Progenitor cell of endocrine pancreas (in vitro differentiated cells): Measurements from ENCODE around the gene LRFN2. TPM values are rescaled to one million over a fixed set of nuclear protein-coding genes. Genes with fewer than 3 reads are reported as not detected.

ENCODE experiments used
- DNase-seq: peaks from one replicate; pipeline ENCODE4 v3.0.0; 2021; ENCODE audit warnings: low spot score; ENCODE audit not compliant: unreplicated experiment
- H3K27ac Mint-ChIP-seq: 2 replicates; pipeline ENCODE4 v1.8.0; 2021; ENCODE audit warnings: mild to moderate bottlenecking, moderate library complexity, mixed read lengths
- H3K27me3 Mint-ChIP-seq: 2 replicates; pipeline ENCODE4 v1.8.0; 2021; ENCODE audit warnings: mixed read lengths
- H3K36me3 Mint-ChIP-seq: 2 replicates; pipeline ENCODE4 v1.8.0; 2022; ENCODE audit warnings: mixed read lengths; ENCODE audit not compliant: insufficient read depth
- H3K4me1 Mint-ChIP-seq: 2 replicates; pipeline ENCODE4 v1.8.0; 2021; ENCODE audit warnings: low read depth, mixed read lengths
- H3K4me3 Mint-ChIP-seq: 2 replicates; pipeline ENCODE4 v1.8.0; 2021; ENCODE audit warnings: low read depth, mild to moderate bottlenecking, moderate library complexity, mixed read lengths
- H3K9me3 Mint-ChIP-seq: 2 replicates; pipeline ENCODE4 v1.8.0; 2021; ENCODE audit warnings: low read depth, mixed read lengths
- CTCF ChIP-seq: fragments of 200-600 bp; sonication (generic); IDR thresholded peaks from one replicate; pipeline ENCODE4 v1.5.0; 2021; ENCODE audit warnings: antibody characterized with exemption, mild to moderate bottlenecking; ENCODE audit not compliant: unreplicated experiment
- total RNA-seq: library from RNA; stranded (reverse); gene quantifications from 2 replicates; pipeline ENCODE4 v1.2.1, GENCODE V29; 2021

Gene LRFN2
- total RNA-seq, 1 donor from 2014 or later = 0.14 TPM

GRCh38 chr6:40606981-40607380 is 19.8 kb upstream of the LRFN2 start:
- no peak for DNase-seq
- Mint-ChIP-seq H3K9me3 (no peaks in the 10 kb centered on the region), H3K4me3 (no peak overlapping the region), H3K4me1 (no peaks in the 10 kb centered on the region), H3K27me3 (peaks cover 70% of the 10 kb centered on the region), H3K27ac (no peak overlapping the region), H3K36me3 (no peaks in the 10 kb centered on the region)
- TF ChIP-seq CTCF = no peak

GRCh38 chr6:40606526-40606925 is 19.4 kb upstream of the LRFN2 start:
- Mint-ChIP-seq H3K9me3 (no peaks in the 10 kb centered on the region), H3K36me3 (no peaks in the 10 kb centered on the region), H3K4me3 (no peak overlapping the region), H3K27ac (no peak overlapping the region), H3K27me3 (peaks cover 71% of the 10 kb centered on the region), H3K4me1 (no peaks in the 10 kb centered on the region)
- no peak for TF ChIP-seq CTCF
- DNase-seq = no peak

- no peak for DNase-seq
- Mint-ChIP-seq H3K4me1 (no peaks in the 10 kb centered on the region), H3K9me3 (no peaks in the 10 kb centered on the region), H3K36me3 (no peaks in the 10 kb centered on the region), H3K27me3 (peaks cover 65% of the 10 kb centered on the region), H3K27ac (no peak overlapping the region), H3K4me3 (no peak overlapping the region)
- no peak for TF ChIP-seq CTCF
Measured at GRCh38 chr6:40604082-40604481, 16.9 kb upstream of the LRFN2 start.

- H3K27ac Mint-ChIP-seq = no peak overlapping the region
- H3K36me3 Mint-ChIP-seq = no peaks in the 10 kb centered on the region
- no peak overlapping the region for H3K4me3 Mint-ChIP-seq
- H3K27me3 Mint-ChIP-seq = peaks cover 50% of the 10 kb centered on the region
- peak; percentile 19 for DNase-seq
- H3K4me1 Mint-ChIP-seq = no peaks in the 10 kb centered on the region
- no peaks in the 10 kb centered on the region for H3K9me3 Mint-ChIP-seq
- no peak for TF ChIP-seq CTCF
Measured at GRCh38 chr6:40599555-40599954, 12.4 kb upstream of the LRFN2 start.

- Mint-ChIP-seq H3K27me3 (peaks cover 40% of the 10 kb centered on the region), H3K9me3 (no peaks in the 10 kb centered on the region), H3K4me3 (no peak overlapping the region), H3K36me3 (no peaks in the 10 kb centered on the region), H3K27ac (no peak overlapping the region), H3K4me1 (no peaks in the 10 kb centered on the region)
- TF ChIP-seq CTCF = no peak
- DNase-seq = no peak
Measured at GRCh38 chr6:40598516-40598915, 11.4 kb upstream of the LRFN2 start.
